ENCODE results near the gene LRFN4. TPM values are rescaled to one million over a fixed set of nuclear protein-coding genes. Genes with fewer than 3 reads are reported as not detected.

The LRFN4 gene
- total and polyA plus RNA-seq, 10 of the 15 experiments (the other 5 are each of a cell fraction or from before 2014, with no cell fraction given), result 0.03 to 43.8 (median 4.9) TPM

GRCh38 chr11:66877588-66878385 is 20.9 kb downstream of the LRFN4 start:
- DNase-seq (ENCODE audit: low read depth, low spot score) (no peak), ATAC-seq (no peak), FAIRE-seq (no peak)
- POLR2A ChIA-PET, result no interaction called here
- no peaks in the 10 kb centered on the region for H4K20me1 ChIP-seq (ENCODE audit: control insufficient read depth, insufficient read depth)
- H3K27me3 ChIP-seq (replicated peaks in 1 of 2; ENCODE audit: control insufficient read depth in 2 of 2, insufficient read depth in 2 of 2, low read length in 1 of 2), result peaks cover 0 to 1% of the 10 kb centered on the region in 2 experiments; a peak in 2 of 4 replicates
- intact Hi-C loops (cut with micrococcal nuclease; ENCODE audit: unreplicated experiment), result no loop called here
- no peaks in the 10 kb centered on the region for H3K9me3 ChIP-seq (replicated peaks; ENCODE audit: control insufficient read depth, insufficient read depth, low read length)
- no peak overlapping the region for H3K4me3 ChIP-seq
- no TSS peak for BruUV-seq (replicated peaks)
- peaks cover 3% of the 10 kb centered on the region; the same call in 1 of the 2 replicates for H3K4me1 ChIP-seq (ENCODE audit: control insufficient read depth, insufficient read depth, low read length)
- no peak overlapping the region for H2AFZ ChIP-seq (ENCODE audit: control insufficient read depth, low read depth, low read length)
- in situ Hi-C loops (cut with MboI), result no loop called here
- 32% methylated on average over 9 of the region's 9 CpGs for WGBS (ENCODE audit: insufficient coverage, insufficient replicate concordance, low lambda C conversion rate, missing lambda C conversion rate)
- H3K27ac ChIP-seq (ENCODE audit: control insufficient read depth, insufficient read depth), result no peak overlapping the region
- no peaks in the 10 kb centered on the region for H3K36me3 ChIP-seq (ENCODE audit: control insufficient read depth in 2 of 2, insufficient read depth in 2 of 2, low read length in 1 of 2)
- no peaks in the 10 kb centered on the region for H3K79me2 ChIP-seq (ENCODE audit: control insufficient read depth, insufficient read depth, low read length)
- RAD21 ChIA-PET (ENCODE audit: unreplicated experiment), result no interaction called here
- H3K9ac ChIP-seq (ENCODE audit: control insufficient read depth, insufficient read depth, low read length), result no peak overlapping the region
- SMC1A ChIA-PET (ENCODE audit: uncharacterized antibody, unreplicated experiment), result no interaction called here
- CTCF ChIA-PET, result no interaction called here
- H3K4me2 ChIP-seq (ENCODE audit: control insufficient read depth, insufficient read depth), result no peak overlapping the region
- TF ChIP-seq ZNF687 (IDR thresholded peaks at IDR 0.05) (no peak), SKIL (IDR thresholded peaks at IDR 0.05; ENCODE audit: low read depth, poor library complexity, severe bottlenecking) (no peak), NFYB (IDR thresholded peaks at IDR 0.05; ENCODE audit: insufficient read depth, low read depth, low read length) (no peak), TAF1 (IDR thresholded peaks at IDR 0.05; ENCODE audit: borderline replicate concordance, low read depth, low read length) (no peak), ZBTB4 (CRISPR knock-in tag; IDR thresholded peaks at IDR 0.05) (no peak), NFIC (IDR thresholded peaks at IDR 0.05; ENCODE audit: low read depth, low read length) (no peak), YBX1 (IDR thresholded peaks at IDR 0.05) (no peak), BCLAF1 (IDR thresholded peaks at IDR 0.05) (no peak), NBN (IDR thresholded peaks at IDR 0.05) (no peak), HCFC1 (IDR thresholded peaks at IDR 0.05; ENCODE audit: low read length) (no peak)
